OCI-LY7 (cell line): ENCODE data around the gene PHF1. TPM values are rescaled to one million over a fixed set of nuclear protein-coding genes. Genes with fewer than 3 reads are reported as not detected.

Experiments
- BruUV-seq: library from RNA; stranded (reverse); fragments of 400-500 nt; replicated peaks from 2 replicates; lab custom pipeline; 2021; lab: Mats Ljungman, UMichigan
- CTCF ChIA-PET: fragments of 300-600 bp; sonication (Branson Sonifier 250); formaldehyde crosslinking; loops from one replicate; lab custom pipeline; 2022; ENCODE audit warnings: antibody characterized with exemption; ENCODE audit not compliant: unreplicated experiment; lab: Charles Lee
- POLR2A ChIA-PET: fragments of 300-600 bp; sonication (Branson Sonifier 250); formaldehyde crosslinking; loops from one replicate; lab custom pipeline; 2022; ENCODE audit warnings: antibody characterized with exemption; lab: Charles Lee
- DNase-seq: peaks from one replicate; pipeline ENCODE4 v3.0.0-alpha.2; 2015; ENCODE audit warnings: low spot score
- H2AFZ ChIP-seq: fragments of 200-600 bp; sonication (generic), shearing (Covaris generic); 2 replicates; pipeline ENCODE4 v1.6.1; 2014; ENCODE audit warnings: mild to moderate bottlenecking, antibody characterized with exemption, low read length, moderate library complexity
- H3K27ac ChIP-seq: fragments of 200-600 bp; sonication (generic); 2 replicates; pipeline ENCODE4 v1.5.1; 2014; ENCODE audit warnings: mixed run types, low read depth, mild to moderate bottlenecking, moderate library complexity, low read length, inconsistent platforms; ENCODE audit not compliant: poor library complexity, severe bottlenecking
- H3K36me3 ChIP-seq: fragments of 200-600 bp; sonication (generic); 2 replicates; pipeline ENCODE4 v1.6.1; 2014; ENCODE audit warnings: mild to moderate bottlenecking, antibody characterized with exemption, low read length, moderate library complexity, mixed read lengths; ENCODE audit not compliant: insufficient read depth
- H3K4me1 ChIP-seq: fragments of 200-600 bp; sonication (generic); 2 replicates; pipeline ENCODE4 v1.5.1; 2014; ENCODE audit warnings: mild to moderate bottlenecking, low read length; ENCODE audit not compliant: insufficient read depth, poor library complexity, severe bottlenecking
- H3K4me2 ChIP-seq: fragments of 200-600 bp; sonication (generic); 2 replicates; pipeline ENCODE4 v1.6.1; 2014; ENCODE audit warnings: mild to moderate bottlenecking, low read length
- H3K4me3 ChIP-seq: fragments of 200-600 bp; sonication (generic); 2 replicates; pipeline ENCODE4 v1.5.1; 2014; ENCODE audit warnings: mild to moderate bottlenecking, low read depth, low read length; ENCODE audit not compliant: poor library complexity, severe bottlenecking
- H3K79me2 ChIP-seq: fragments of 200-600 bp; sonication (generic); 2 replicates; pipeline ENCODE4 v1.6.1; 2016; ENCODE audit warnings: low read depth, mild to moderate bottlenecking, low read length, moderate library complexity, mixed read lengths; ENCODE audit not compliant: insufficient read depth
- H3K9me2 ChIP-seq: fragments of 200-600 bp; sonication (generic); 2 replicates; pipeline ENCODE4 v1.6.1; 2016; ENCODE audit warnings: mild to moderate bottlenecking, low read length, mixed read lengths; ENCODE audit not compliant: insufficient read depth
- H3K9me3 ChIP-seq: fragments of 200-600 bp; sonication (generic); 2 replicates; pipeline ENCODE4 v1.6.1; 2014; ENCODE audit warnings: mild to moderate bottlenecking, mixed run types, low read length, mixed read lengths
- H4K20me1 ChIP-seq: fragments of 200-600 bp; sonication (generic); 2 replicates; pipeline ENCODE4 v1.6.1; 2014; ENCODE audit warnings: mild to moderate bottlenecking, antibody characterized with exemption, low read length, moderate library complexity, mixed read lengths; ENCODE audit not compliant: insufficient read depth
- CTCF ChIP-seq: fragments of 200-600 bp; sonication (generic); conservative IDR thresholded peaks from 2 replicates; pipeline ENCODE4 v1.5.1; 2014; ENCODE audit warnings: mild to moderate bottlenecking, antibody characterized with exemption, low read length, moderate library complexity, mixed read lengths
- EZH2phosphoT487 ChIP-seq: fragments of 200-600 bp; sonication (generic); IDR thresholded peaks from 2 replicates; pipeline ENCODE4 v1.6.1; 2018; ENCODE audit warnings: low read depth, borderline replicate concordance, mild to moderate bottlenecking, mixed run types, antibody characterized with exemption, low read length, moderate library complexity, mixed read lengths
- intact Hi-C: fragments of 100-400 bp; cut with micrococcal nuclease; formaldehyde crosslinking; loops from one replicate; pipeline ENCODE4 v1.10.0; 2022; ENCODE audit not compliant: unreplicated experiment
- total RNA-seq, 2 experiments: library from RNA; depleted of rRNA in 1 of 2; stranded (reverse); fragments of >200 nt in 1 of 2; shearing (Covaris generic) in 1 of 2; gene quantifications; 2 replicates each; pipeline ENCODE4 v1.2.3, GENCODE V29; 2014 to 2022

PHF1 gene
- total RNA-seq, 2 experiments from 2014 or later = 19.9 to 30.2 TPM

GRCh38 chr6:33390173-33390572, 20.6 kb upstream of the PHF1 start:
- Histone ChIP-seq H3K9me3 (no peaks in the 10 kb centered on the region), H3K36me3 (peaks cover 34% of the 10 kb centered on the region), H3K9me2 (no peaks in the 10 kb centered on the region), H3K4me1 (peaks cover 25% of the 10 kb centered on the region), H3K4me2 (no peak overlapping the region), H3K27ac (no peak overlapping the region), H4K20me1 (peaks cover 20% of the 10 kb centered on the region), H3K4me3 (no peak overlapping the region), H2AFZ (peak overlapping the region; percentile 89; the same call in 1 of the 2 replicates), H3K79me2 (peaks cover 34% of the 10 kb centered on the region)
- BruUV-seq = no TSS peak
- intact Hi-C loops = loop anchor here (5.0 to 10.0 kb wide), 3 partner anchors 93 to 1575 kb away; partner anchors contain the start of genes B3GALT4, HSPA1A, HSPA1L and RGL2
- CTCF ChIA-PET = interaction anchor here (0.9 to 1.0 kb wide), 2 partner anchors 16 to 29 kb away, joined by 3 read pairs; no protein-coding TSS in a partner anchor
- no peak for DNase-seq
- TF ChIP-seq EZH2phosphoT487 = no peak
- TF ChIP-seq CTCF = no peak
- POLR2A ChIA-PET = interaction anchor here (1.2 to 1.3 kb wide), 6 partner anchors 17 to 237 kb away, joined by 3 to 6 read pairs (median 5); partner anchors contain the start of gene ZBTB22

GRCh38 chr6:33390767-33391277, 20.0 kb upstream of the PHF1 start:
- Histone ChIP-seq H3K79me2 (peaks cover 41% of the 10 kb centered on the region), H3K9me2 (no peaks in the 10 kb centered on the region), H4K20me1 (peaks cover 26% of the 10 kb centered on the region), H3K9me3 (no peaks in the 10 kb centered on the region), H3K4me1 (peaks cover 31% of the 10 kb centered on the region), H3K36me3 (peaks cover 40% of the 10 kb centered on the region), H3K4me2 (peak overlapping the region; percentile 60), H2AFZ (peak overlapping the region; percentile 89), H3K4me3 (peak overlapping the region; percentile 53), H3K27ac (peak overlapping the region; percentile 90)
- POLR2A ChIA-PET = interaction anchor here (0.6 to 1.3 kb wide), 8 partner anchors 10 to 237 kb away, joined by 3 to 6 read pairs (median 4); partner anchors contain the start of gene ZBTB22
- DNase-seq = no peak
- CTCF ChIA-PET = interaction anchor here (0.6 to 1.0 kb wide), 4 partner anchors 17 to 35 kb away, joined by 3 to 10 read pairs (median 3); partner anchors contain the start of gene PHF1
- TSS peak; percentile 91 for BruUV-seq
- no peak for TF ChIP-seq CTCF
- no peak for TF ChIP-seq EZH2phosphoT487
- intact Hi-C loops = loop anchor here (1.0 to 10.0 kb wide), 8 partner anchors 19 to 1576 kb away; partner anchors contain the start of genes B3GALT4, CUTA, HSPA1A and HSPA1L
